K562 (cell line): ENCODE data around the gene CRACDL. TPM values are rescaled to one million over a fixed set of nuclear protein-coding genes. Genes with fewer than 3 reads are reported as not detected.

Source experiments
- ATF7 ChIP-seq: fragments of 450-650 bp; IDR thresholded peaks from 2 replicates; pipeline ENCODE4 v1.7.1; 2014; ENCODE audit warnings: mild to moderate bottlenecking, moderate library complexity
- EP300 ChIP-seq: IDR thresholded peaks from 2 replicates; pipeline ENCODE4 v1.6.1; 2012; ENCODE audit warnings: low read length, improper control_type of control experiment
- NFYB ChIP-seq: IDR thresholded peaks from 2 replicates; pipeline ENCODE4 v1.6.1; 2011; ENCODE audit warnings: mild to moderate bottlenecking, moderate library complexity; ENCODE audit not compliant: insufficient read length; ENCODE audit errors: extremely low read depth
- ZNF76 ChIP-seq: fragments of 250-450 bp; sonication (Bioruptor Pico); IDR thresholded peaks from 2 replicates; pipeline ENCODE4 v1.4.0; 2020; ENCODE audit warnings: mild to moderate bottlenecking, moderate library complexity, borderline replicate concordance
- polyA plus RNA-seq, 8 experiments: library from polyadenylated mRNA; depleted of rRNA in 4 of 8; stranded (reverse) in 5 of 8; unstranded in 3 of 8; fragments of >200 nt; fragmentation: Nextera tagmentation in 2 of 8; fragmentation: Illumina TruSeq in 1 of 8; extraction: Ambion mirVana in 2 of 8; extraction: Trizol in 1 of 8; gene quantifications; 2 replicates each; pipeline versions ENCODE4 v1.2.1 to v1.2.3, GENCODE V29; 2011 to 2014; ENCODE audit warnings: inconsistent platforms in 1 of 8, missing spikeins in 1 of 8
- total RNA-seq, 7 experiments: library from RNA; depleted of rRNA in 6 of 7; stranded (reverse); fragments of >200 nt in 6 of 7; fragmentation: Illumina TruSeq in 2 of 7; extraction: Trizol in 2 of 7; gene quantifications; 2 replicates each; pipeline versions ENCODE4 v1.2.1 to v1.2.3, GENCODE V29; 2011 to 2021; ENCODE audit warnings: low replicate concordance in 1 of 7
- TF ChIP-seq, protein P1 (sequence below): sonication (generic); formaldehyde crosslinking; IDR thresholded peaks from 2 replicates; pipeline ENCODE4 v1.8.0; 2022; ENCODE audit warnings: missing genetic modification reagents, mild to moderate bottlenecking, borderline replicate concordance
- TF ChIP-seq, protein P2 (sequence below): fragments of 250-450 bp; sonication (Bioruptor Pico); IDR thresholded peaks from 2 replicates; pipeline ENCODE4 v1.5.0; 2021; ENCODE audit warnings: mild to moderate bottlenecking, moderate library complexity

The CRACDL gene
- total and polyA plus RNA-seq, 9 of the 15 experiments (the other 6 are each of a cell fraction or from before 2014, with no cell fraction given), result not detected

DNA sequence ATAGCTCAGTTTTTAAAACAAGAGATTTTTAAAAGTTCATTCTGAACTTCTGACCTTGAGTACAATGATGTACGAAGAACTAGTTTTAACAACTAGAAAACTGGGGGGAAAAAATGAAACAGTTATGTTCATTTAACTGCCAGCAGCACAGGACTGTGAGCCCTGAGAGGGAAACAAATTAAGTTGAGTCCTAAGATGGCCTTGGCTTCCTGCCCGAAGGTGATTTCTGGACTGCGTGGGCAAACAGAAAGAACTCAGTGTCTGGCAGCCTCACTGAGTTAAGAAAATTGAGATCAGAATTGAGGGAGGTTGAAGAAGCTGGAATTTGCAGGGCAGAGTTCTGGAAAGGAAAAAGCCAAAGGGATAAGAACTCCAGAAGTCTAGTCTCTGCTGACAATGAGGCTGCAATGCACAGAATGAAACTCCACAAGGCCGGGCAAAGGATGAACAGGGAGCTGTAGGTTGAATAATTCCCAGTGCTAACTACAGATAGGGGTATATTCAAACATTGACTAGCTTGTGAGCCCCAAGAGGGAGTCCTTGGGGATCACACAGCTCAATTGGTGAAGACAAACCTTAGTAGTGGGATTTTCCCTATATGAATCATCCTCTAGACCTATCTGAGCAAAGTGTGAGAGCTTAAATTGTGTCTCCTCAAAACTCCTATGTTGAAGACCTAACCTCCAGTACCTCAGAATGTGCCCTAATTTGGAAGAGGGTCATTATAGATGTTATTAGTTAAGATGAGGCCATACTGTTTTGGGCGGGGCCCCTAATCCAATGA is 13.1 kb upstream of the CRACDL start (continued):
- TF ChIP-seq, protein P1, sequence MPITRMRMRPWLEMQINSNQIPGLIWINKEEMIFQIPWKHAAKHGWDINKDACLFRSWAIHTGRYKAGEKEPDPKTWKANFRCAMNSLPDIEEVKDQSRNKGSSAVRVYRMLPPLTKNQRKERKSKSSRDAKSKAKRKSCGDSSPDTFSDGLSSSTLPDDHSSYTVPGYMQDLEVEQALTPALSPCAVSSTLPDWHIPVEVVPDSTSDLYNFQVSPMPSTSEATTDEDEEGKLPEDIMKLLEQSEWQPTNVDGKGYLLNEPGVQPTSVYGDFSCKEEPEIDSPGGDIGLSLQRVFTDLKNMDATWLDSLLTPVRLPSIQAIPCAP (CRISPR knock-in tag), result no peak
- TF ChIP-seq ZNF76 (CRISPR knock-in tag), result no peak
- no peak for TF ChIP-seq ATF7
- TF ChIP-seq EP300, result no peak
- TF ChIP-seq, protein P2, sequence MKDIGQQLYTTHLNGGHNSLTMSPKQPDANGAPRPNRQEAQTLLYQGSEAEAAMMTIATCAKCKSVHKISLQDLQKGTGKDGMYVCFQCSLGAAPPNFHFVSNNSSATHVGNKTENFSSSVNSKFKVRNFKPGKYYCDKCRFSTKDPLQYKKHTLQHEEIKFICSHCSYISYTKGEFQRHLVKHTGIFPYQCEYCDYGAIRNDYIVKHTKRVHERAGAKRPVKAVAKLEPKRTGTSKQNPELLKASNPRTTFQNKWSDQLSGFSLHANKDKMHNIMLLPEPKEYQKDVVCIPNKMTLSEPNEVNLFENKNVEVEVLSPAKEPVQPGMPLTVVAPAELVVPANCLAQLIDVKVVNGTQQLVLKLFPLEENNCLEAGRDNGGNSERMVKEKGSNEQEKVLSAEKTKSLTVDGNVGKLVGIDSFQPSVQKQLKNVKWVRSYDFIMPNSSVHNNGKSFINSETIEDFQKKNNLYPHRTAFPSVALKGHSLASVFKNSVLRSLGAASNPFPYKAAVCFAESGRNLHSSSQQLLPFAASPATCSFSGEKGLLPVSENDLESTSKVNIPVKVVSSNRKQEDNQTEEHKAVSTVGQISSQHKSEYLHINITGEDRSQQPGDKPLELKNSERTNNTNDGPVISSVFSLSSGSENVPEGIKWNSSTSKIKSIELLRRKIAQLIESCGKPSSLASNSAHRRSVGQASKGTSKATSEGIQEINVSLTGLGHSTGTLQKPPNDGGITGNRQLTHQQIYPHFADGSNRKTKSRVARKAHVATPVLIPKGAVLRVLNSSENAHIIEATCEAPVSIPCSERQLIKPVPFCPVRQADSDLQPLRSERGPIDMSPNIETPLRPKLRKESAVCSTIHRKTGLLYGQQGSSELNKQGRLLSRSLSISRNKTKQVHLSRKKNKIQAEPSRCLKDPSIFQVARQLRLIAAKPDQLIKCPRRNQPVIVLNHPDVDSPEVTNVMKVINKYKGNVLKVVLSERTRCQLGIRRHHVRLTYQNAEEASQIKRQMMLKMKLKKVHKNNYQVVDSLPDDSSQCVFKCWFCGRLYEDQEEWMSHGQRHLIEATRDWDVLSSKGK (CRISPR knock-in tag), result no peak
- TF ChIP-seq NFYB, result no peak
